ENCODE measurements around the gene SCART1.

The SCART1 gene

GRCh38 chr10:133458710-133459453 lies 5.1 kb downstream of the SCART1 start:
- no peak overlapping the region for H3K4me3 ChIP-seq (ENCODE audit: control insufficient read depth, low read depth, low read length)
- no peak for DNase-seq (ENCODE audit: low read depth)
- no peak for TF ChIP-seq CTCF (conservative IDR thresholded peaks at IDR 0.05; ENCODE audit: control insufficient read depth, insufficient read depth, low read depth, low read length)

GRCh38 chr10:133459454-133460207 lies 5.9 kb downstream of the SCART1 start:
- no peak overlapping the region for H3K4me3 ChIP-seq (ENCODE audit: control insufficient read depth, low read depth, low read length)

GRCh38 chr10:133460208-133460769 lies 6.5 kb downstream of the SCART1 start:
- no peak for DNase-seq (ENCODE audit: low read depth)
- H3K4me3 ChIP-seq (ENCODE audit: control insufficient read depth, low read depth, low read length), result no peak overlapping the region

More at GRCh38 chr10:133459454-133460207, 5.9 kb downstream of the SCART1 start:
- no peak for DNase-seq (ENCODE audit: low read depth)
- TF ChIP-seq CTCF (conservative IDR thresholded peaks at IDR 0.05; ENCODE audit: control insufficient read depth, insufficient read depth, low read depth, low read length), result no peak

GRCh38 chr10:133461027-133461426 lies 7.3 kb downstream of the SCART1 start:
- no peak for DNase-seq (ENCODE audit: low read depth)
- no peak overlapping the region for H3K4me3 ChIP-seq (ENCODE audit: control insufficient read depth, low read depth, low read length)
- TF ChIP-seq CTCF (conservative IDR thresholded peaks at IDR 0.05; ENCODE audit: control insufficient read depth, insufficient read depth, low read depth, low read length), result no peak

More at GRCh38 chr10:133460208-133460769, 6.5 kb downstream of the SCART1 start:
- no peak for TF ChIP-seq CTCF (conservative IDR thresholded peaks at IDR 0.05; ENCODE audit: control insufficient read depth, insufficient read depth, low read depth, low read length)

GRCh38 chr10:133461841-133462240 lies 8.1 kb downstream of the SCART1 start:
- no peak overlapping the region for H3K4me3 ChIP-seq (ENCODE audit: control insufficient read depth, low read depth, low read length)
- no peak for DNase-seq (ENCODE audit: low read depth)
- TF ChIP-seq CTCF (conservative IDR thresholded peaks at IDR 0.05; ENCODE audit: control insufficient read depth, insufficient read depth, low read depth, low read length), result no peak

- no peak overlapping the region for H3K4me3 ChIP-seq (ENCODE audit: control insufficient read depth, low read depth, low read length)
- no peak for TF ChIP-seq CTCF (conservative IDR thresholded peaks at IDR 0.05; ENCODE audit: control insufficient read depth, insufficient read depth, low read depth, low read length)
- DNase-seq (ENCODE audit: low read depth), result no peak
Observed at GRCh38 chr10:133462512-133463305, 9.0 kb downstream of the SCART1 start.

All from fibroblast of mammary gland (primary cell).